NT2/D1 (cell line): ENCODE measurements around the gene PACSIN2.

Source experiments
- YY1 ChIP-seq: IDR thresholded peaks from 2 replicates; pipeline ENCODE4 v1.6.1; 2011; ENCODE audit not compliant: insufficient read length, insufficient read depth
- ZNF274 ChIP-seq: IDR thresholded peaks from 2 replicates; pipeline ENCODE4 v1.6.1; 2011; ENCODE audit warnings: mild to moderate bottlenecking, low read depth, low read length

- no peak for TF ChIP-seq ZNF274
- TF ChIP-seq YY1: no peak
Measured at GRCh38 chr22:42865536-42865935, 149.4 kb downstream of the PACSIN2 start.
